SK-N-SH treated with all-trans-retinoic acid at 6 μM for 48 hours (cell line): ENCODE data around the gene PSMG4.

Source experiments
- ARNTL ChIP-seq: fragments of 450-650 bp; formaldehyde crosslinking; IDR thresholded peaks from 2 replicates; pipeline ENCODE4 v1.5.0; 2020; ENCODE audit warnings: low read depth, mild to moderate bottlenecking, moderate library complexity, borderline replicate concordance
- CSDC2 ChIP-seq: fragments of 250-450 bp; sonication (Bioruptor Pico); IDR thresholded peaks from 2 replicates; pipeline ENCODE4 v1.5.0; 2020; ENCODE audit warnings: mild to moderate bottlenecking, moderate library complexity
- ISL1 ChIP-seq: fragments of 250-450 bp; sonication (Bioruptor Pico); IDR thresholded peaks from 2 replicates; pipeline ENCODE4 v2.1.2; 2022; ENCODE audit warnings: mild to moderate bottlenecking, moderate library complexity
- PPARA ChIP-seq: fragments of 250-450 bp; sonication (Bioruptor Pico); IDR thresholded peaks from 2 replicates; pipeline ENCODE4 v1.5.0; 2020; ENCODE audit warnings: mild to moderate bottlenecking, borderline replicate concordance
- RARB ChIP-seq: fragments of 250-450 bp; sonication (Bioruptor Pico); IDR thresholded peaks from 2 replicates; pipeline ENCODE4 v1.8.0; 2021; ENCODE audit warnings: mild to moderate bottlenecking, moderate library complexity
- TCF4 ChIP-seq: fragments of 250-450 bp; sonication (Bioruptor Pico); IDR thresholded peaks from 2 replicates; pipeline ENCODE4 v1.8.0; 2021; ENCODE audit warnings: mild to moderate bottlenecking, moderate library complexity, borderline replicate concordance
- TOX ChIP-seq: fragments of 250-450 bp; sonication (Bioruptor Pico); IDR thresholded peaks from 2 replicates; pipeline ENCODE4 v1.8.0; 2021; ENCODE audit warnings: mild to moderate bottlenecking, moderate library complexity, borderline replicate concordance
- ZC3H10 ChIP-seq: fragments of 250-450 bp; sonication (Bioruptor Pico); IDR thresholded peaks from 2 replicates; pipeline ENCODE4 v1.5.1; 2021; ENCODE audit warnings: mild to moderate bottlenecking, moderate library complexity
- ZFP3 ChIP-seq: fragments of 250-450 bp; sonication (Bioruptor Pico); IDR thresholded peaks from 2 replicates; pipeline ENCODE4 v1.5.0; 2020; ENCODE audit warnings: mild to moderate bottlenecking, moderate library complexity
- ZFP30 ChIP-seq: fragments of 450-650 bp; formaldehyde crosslinking; IDR thresholded peaks from 2 replicates; pipeline ENCODE4 v1.5.0; 2022; ENCODE audit warnings: mild to moderate bottlenecking, moderate library complexity
- ZNF565 ChIP-seq: fragments of 450-650 bp; formaldehyde crosslinking; conservative IDR thresholded peaks from 2 replicates; pipeline ENCODE4 v1.5.0; 2020; ENCODE audit warnings: low read depth, mild to moderate bottlenecking, moderate library complexity
- ZNF70 ChIP-seq: fragments of 450-650 bp; formaldehyde crosslinking; IDR thresholded peaks from 2 replicates; pipeline ENCODE4 v1.5.0; 2020; ENCODE audit warnings: mild to moderate bottlenecking, moderate library complexity
- TF ChIP-seq, protein P1 (sequence below): fragments of 250-450 bp; sonication (Bioruptor Pico); IDR thresholded peaks from 2 replicates; pipeline ENCODE4 v1.8.0; 2020; ENCODE audit warnings: mild to moderate bottlenecking, moderate library complexity, borderline replicate concordance
- TF ChIP-seq, protein P2 (sequence below): fragments of 250-450 bp; sonication (Bioruptor Pico); IDR thresholded peaks from 2 replicates; pipeline ENCODE4 v1.8.0; 2021; ENCODE audit warnings: low read depth, mild to moderate bottlenecking, moderate library complexity, borderline replicate concordance

DNA sequence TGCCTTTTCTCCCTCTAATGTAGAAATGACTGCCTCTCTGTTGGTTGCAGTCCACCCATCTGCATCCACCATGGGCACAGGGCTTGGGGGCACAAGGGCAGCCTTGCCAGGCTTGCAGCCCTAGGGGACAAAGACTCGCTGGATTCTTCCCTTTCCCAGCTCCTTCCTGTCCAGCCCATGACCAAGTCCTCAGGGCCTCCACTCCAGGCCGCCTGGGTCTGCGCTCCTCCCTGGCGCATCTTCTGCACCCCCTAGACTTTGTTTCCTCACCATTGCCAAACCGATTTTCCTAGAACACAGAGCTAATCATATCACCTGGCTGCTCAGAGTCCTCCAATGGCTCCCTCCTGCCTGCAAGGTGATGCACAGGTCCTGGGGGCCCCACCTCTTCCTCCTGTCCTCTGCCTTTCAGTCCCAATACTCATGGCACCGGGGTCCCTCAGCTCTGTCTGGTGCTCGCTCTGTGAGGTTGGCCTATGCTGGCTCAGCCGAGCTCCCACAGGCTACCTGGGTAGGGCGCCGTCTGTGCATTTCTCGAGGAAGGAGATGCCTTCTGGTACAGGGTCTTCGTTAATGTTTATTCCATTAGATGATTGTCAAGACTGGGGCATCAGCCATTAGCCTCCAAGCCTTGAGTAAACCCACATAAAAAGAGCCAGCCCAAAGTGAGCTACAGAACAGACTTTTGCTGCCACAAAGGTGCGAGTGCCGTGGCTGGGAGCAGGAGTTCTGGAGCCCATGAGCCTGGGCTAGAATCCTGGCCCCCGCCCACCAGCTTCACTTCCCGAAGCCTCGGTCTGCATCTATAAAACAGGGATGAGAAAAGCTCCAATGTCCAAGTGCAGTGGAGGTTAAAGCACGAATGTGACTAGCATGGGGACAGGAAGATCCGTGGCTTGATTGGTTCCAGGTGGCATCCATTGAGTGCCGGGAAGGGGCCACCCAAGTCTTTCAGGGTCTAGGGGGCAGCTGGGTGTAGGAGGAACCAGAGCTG lies 17.7 kb downstream of the PSMG4 start:
- TF ChIP-seq RARB (CRISPR knock-in tag) (no peak), ZFP30 (CRISPR knock-in tag) (no peak), ZNF70 (CRISPR knock-in tag) (no peak), CSDC2 (no peak), ZC3H10 (no peak), ZNF565 (CRISPR knock-in tag) (no peak), ARNTL (CRISPR knock-in tag) (no peak), ISL1 (CRISPR knock-in tag) (no peak), ZFP3 (CRISPR knock-in tag) (no peak), TCF4 (CRISPR knock-in tag) (no peak), TOX (no peak), PPARA (no peak)
- TF ChIP-seq, protein P1, sequence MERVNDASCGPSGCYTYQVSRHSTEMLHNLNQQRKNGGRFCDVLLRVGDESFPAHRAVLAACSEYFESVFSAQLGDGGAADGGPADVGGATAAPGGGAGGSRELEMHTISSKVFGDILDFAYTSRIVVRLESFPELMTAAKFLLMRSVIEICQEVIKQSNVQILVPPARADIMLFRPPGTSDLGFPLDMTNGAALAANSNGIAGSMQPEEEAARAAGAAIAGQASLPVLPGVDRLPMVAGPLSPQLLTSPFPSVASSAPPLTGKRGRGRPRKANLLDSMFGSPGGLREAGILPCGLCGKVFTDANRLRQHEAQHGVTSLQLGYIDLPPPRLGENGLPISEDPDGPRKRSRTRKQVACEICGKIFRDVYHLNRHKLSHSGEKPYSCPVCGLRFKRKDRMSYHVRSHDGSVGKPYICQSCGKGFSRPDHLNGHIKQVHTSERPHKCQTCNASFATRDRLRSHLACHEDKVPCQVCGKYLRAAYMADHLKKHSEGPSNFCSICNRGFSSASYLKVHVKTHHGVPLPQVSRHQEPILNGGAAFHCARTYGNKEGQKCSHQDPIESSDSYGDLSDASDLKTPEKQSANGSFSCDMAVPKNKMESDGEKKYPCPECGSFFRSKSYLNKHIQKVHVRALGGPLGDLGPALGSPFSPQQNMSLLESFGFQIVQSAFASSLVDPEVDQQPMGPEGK, result no peak
- TF ChIP-seq, protein P2, sequence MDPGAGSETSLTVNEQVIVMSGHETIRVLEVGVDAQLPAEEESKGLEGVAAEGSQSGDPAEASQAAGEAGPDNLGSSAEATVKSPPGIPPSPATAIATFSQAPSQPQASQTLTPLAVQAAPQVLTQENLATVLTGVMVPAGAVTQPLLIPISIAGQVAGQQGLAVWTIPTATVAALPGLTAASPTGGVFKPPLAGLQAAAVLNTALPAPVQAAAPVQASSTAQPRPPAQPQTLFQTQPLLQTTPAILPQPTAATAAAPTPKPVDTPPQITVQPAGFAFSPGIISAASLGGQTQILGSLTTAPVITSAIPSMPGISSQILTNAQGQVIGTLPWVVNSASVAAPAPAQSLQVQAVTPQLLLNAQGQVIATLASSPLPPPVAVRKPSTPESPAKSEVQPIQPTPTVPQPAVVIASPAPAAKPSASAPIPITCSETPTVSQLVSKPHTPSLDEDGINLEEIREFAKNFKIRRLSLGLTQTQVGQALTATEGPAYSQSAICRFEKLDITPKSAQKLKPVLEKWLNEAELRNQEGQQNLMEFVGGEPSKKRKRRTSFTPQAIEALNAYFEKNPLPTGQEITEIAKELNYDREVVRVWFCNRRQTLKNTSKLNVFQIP (CRISPR knock-in tag), result no peak
